Smooth muscle cell of the brain vasculature (primary cell): Measurements from ENCODE around the gene ARHGAP4.

Experiments used
- DNase-seq: peaks from one replicate; pipeline ENCODE4 v3.0.0-alpha.2; 2012; ENCODE audit warnings: low read depth, low spot score

ARHGAP4 gene

GRCh38 chrX:153906126-153906917 lies 19.7 kb downstream of the ARHGAP4 start:
- DNase-seq = no peak

- DNase-seq = no peak
Measured at GRCh38 chrX:153905481-153906095, 20.5 kb downstream of the ARHGAP4 start.

GRCh38 chrX:153903991-153904957 lies 21.8 kb downstream of the ARHGAP4 start, which contains the start of gene AVPR2:
Gene AVPR2 (plus strand): TSS chrX:153904673. CDS start chrX:153905146, 473 bp downstream.
- DNase-seq = no peak

- DNase-seq = no peak
Measured at GRCh38 chrX:153903238-153903980, 22.7 kb downstream of the ARHGAP4 start.

GRCh38 chrX:153902385-153902784 lies 23.7 kb downstream of the ARHGAP4 start:
- no peak for DNase-seq

- DNase-seq = no peak
Measured at GRCh38 chrX:153901753-153902140, 24.3 kb downstream of the ARHGAP4 start.

GRCh38 chrX:153900831-153901752 lies 25.0 kb downstream of the ARHGAP4 start:
- no peak for DNase-seq

- DNase-seq = no peak
Measured at GRCh38 chrX:153897899-153898298, 28.2 kb downstream of the ARHGAP4 start.

- DNase-seq = no peak
Measured at GRCh38 chrX:153889123-153889522, 36.9 kb downstream of the ARHGAP4 start.

GRCh38 chrX:153888344-153888743 lies 37.7 kb downstream of the ARHGAP4 start:
- no peak for DNase-seq

GRCh38 chrX:153887385-153887784 lies 38.7 kb downstream of the ARHGAP4 start:
- no peak for DNase-seq

- DNase-seq = no peak
Measured at GRCh38 chrX:153886915-153887314, 39.1 kb downstream of the ARHGAP4 start.

GRCh38 chrX:153885968-153886903 lies 39.8 kb downstream of the ARHGAP4 start, which contains the start of gene L1CAM:
Gene L1CAM (minus strand): TSS chrX:153886173. CDS start chrX:153875836, 10,337 bp downstream.
- no peak for DNase-seq

GRCh38 chrX:153885208-153885787 lies 40.8 kb downstream of the ARHGAP4 start:
- DNase-seq = no peak

GRCh38 chrX:153884590-153884989 lies 41.5 kb downstream of the ARHGAP4 start:
- no peak for DNase-seq

- DNase-seq = no peak
Measured at GRCh38 chrX:153884136-153884535, 41.9 kb downstream of the ARHGAP4 start.

- DNase-seq = no peak
Measured at GRCh38 chrX:153883163-153883843, 42.8 kb downstream of the ARHGAP4 start.

GRCh38 chrX:153882557-153882956 lies 43.5 kb downstream of the ARHGAP4 start:
- DNase-seq = no peak
